Neural progenitor cell (in vitro differentiated cells): Measurements from ENCODE around the gene HMCN1. TPM values are rescaled to one million over a fixed set of nuclear protein-coding genes. Genes with fewer than 3 reads are reported as not detected.

Source experiments
- DNase-seq: peaks from one replicate; pipeline ENCODE4 v3.0.0-alpha.2; 2016; ENCODE audit warnings: low spot score
- H2AFZ ChIP-seq: fragments of 200-600 bp; sonication (generic); replicated peaks from 2 replicates; pipeline ENCODE4 v1.6.1; 2016; ENCODE audit warnings: antibody characterized with exemption
- H3F3A ChIP-seq: fragments of 200-600 bp; sonication (generic); 2 replicates; pipeline ENCODE4 v1.6.1; 2016; ENCODE audit warnings: antibody characterized with exemption, low read depth
- H3K27ac ChIP-seq: fragments of 200-600 bp; sonication (generic); 2 replicates; pipeline ENCODE4 v1.5.1; 2016; ENCODE audit warnings: mild to moderate bottlenecking
- H3K27me3 ChIP-seq: fragments of 200-600 bp; sonication (generic); 2 replicates; pipeline ENCODE4 v1.6.1; 2016; ENCODE audit warnings: mild to moderate bottlenecking, moderate library complexity
- H3K36me3 ChIP-seq: fragments of 200-600 bp; sonication (generic); 2 replicates; pipeline ENCODE4 v1.5.1; 2016
- H3K4me1 ChIP-seq: fragments of 200-600 bp; sonication (generic); 2 replicates; pipeline ENCODE4 v1.6.1; 2016; ENCODE audit warnings: mixed run types
- H3K4me2 ChIP-seq: fragments of 200-600 bp; sonication (generic); 2 replicates; pipeline ENCODE4 v1.6.1; 2016
- H3K4me3 ChIP-seq: fragments of 200-600 bp; sonication (generic); 2 replicates; pipeline ENCODE4 v1.5.1; 2016
- H3K79me2 ChIP-seq: fragments of 200-600 bp; sonication (generic); 2 replicates; pipeline ENCODE4 v1.6.1; 2016; ENCODE audit warnings: low read depth
- H3K9ac ChIP-seq: fragments of 200-600 bp; sonication (generic); 2 replicates; pipeline ENCODE4 v1.6.1; 2016
- H3K9me3 ChIP-seq: fragments of 200-600 bp; sonication (generic); 2 replicates; pipeline ENCODE4 v1.5.1; 2016; ENCODE audit warnings: low read depth
- H4K20me1 ChIP-seq: fragments of 200-600 bp; sonication (generic); 2 replicates; pipeline ENCODE4 v1.6.1; 2016; ENCODE audit warnings: low read depth
- H3K27ac Mint-ChIP-seq: 3 replicates; pipeline ENCODE4 v1.8.0; 2021; ENCODE audit warnings: mixed read lengths
- H3K27me3 Mint-ChIP-seq: 2 replicates; pipeline ENCODE4 v1.8.0; 2022; ENCODE audit warnings: low read depth, mild to moderate bottlenecking, inconsistent platforms, moderate library complexity, mixed read lengths; ENCODE audit not compliant: insufficient read depth
- H3K36me3 Mint-ChIP-seq: 3 replicates; pipeline ENCODE4 v1.8.0; 2021; ENCODE audit warnings: mixed read lengths
- H3K4me1 Mint-ChIP-seq: 3 replicates; pipeline ENCODE4 v1.8.0; 2021; ENCODE audit warnings: mixed read lengths
- H3K4me3 Mint-ChIP-seq: 3 replicates; pipeline ENCODE4 v1.8.0; 2021; ENCODE audit warnings: mild to moderate bottlenecking, moderate library complexity, mixed read lengths
- H3K9me3 Mint-ChIP-seq: 3 replicates; pipeline ENCODE4 v1.8.0; 2020; ENCODE audit warnings: mixed read lengths
- CTCF ChIP-seq: fragments of 200-600 bp; sonication (generic); IDR thresholded peaks from 2 replicates; pipeline ENCODE4 v1.5.1; 2017; ENCODE audit warnings: antibody characterized with exemption, mild to moderate bottlenecking
- EZH2 ChIP-seq: fragments of 200-600 bp; sonication (generic); IDR thresholded peaks from 2 replicates; pipeline ENCODE4 v1.6.1; 2017; ENCODE audit warnings: antibody characterized with exemption, mild to moderate bottlenecking, moderate library complexity
- EZH2phosphoT487 ChIP-seq: fragments of 200-600 bp; sonication (generic); IDR thresholded peaks from 2 replicates; pipeline ENCODE4 v1.6.1; 2017; ENCODE audit warnings: antibody characterized with exemption
- total RNA-seq: library from RNA; depleted of rRNA; stranded (reverse); fragments of >200 nt; gene quantifications from 2 replicates; pipeline ENCODE4 v1.2.3, GENCODE V29; 2015; ENCODE audit warnings: low replicate concordance

The HMCN1 gene
- total RNA-seq, 1 donor from 2014 or later, result 26.4 TPM

GRCh38 chr1:185849014-185849413, 114.8 kb downstream of the HMCN1 start:
- Histone ChIP-seq H3K9ac (no peak overlapping the region), H3K4me1 (peaks cover 14% of the 10 kb centered on the region), H3K36me3 (no peaks in the 10 kb centered on the region), H2AFZ (no peak overlapping the region), H3K4me2 (no peak overlapping the region), H4K20me1 (no peaks in the 10 kb centered on the region), H3K79me2 (no peaks in the 10 kb centered on the region), H3K27me3 (no peaks in the 10 kb centered on the region), H3F3A (no peaks in the 10 kb centered on the region), H3K4me3 (no peak overlapping the region), H3K9me3 (no peaks in the 10 kb centered on the region), H3K27ac (no peak overlapping the region)
- Mint-ChIP-seq H3K9me3 (no peaks in the 10 kb centered on the region), H3K27ac (no peak overlapping the region), H3K4me3 (no peak overlapping the region), H3K36me3 (no peaks in the 10 kb centered on the region), H3K4me1 (peaks cover 4% of the 10 kb centered on the region), H3K27me3 (no peaks in the 10 kb centered on the region)
- TF ChIP-seq EZH2, result no peak
- TF ChIP-seq EZH2phosphoT487, result no peak
- no peak for TF ChIP-seq CTCF
- DNase-seq, result no peak

GRCh38 chr1:185850366-185850765, 116.2 kb downstream of the HMCN1 start:
- Histone ChIP-seq H3K4me3 (no peak overlapping the region), H4K20me1 (no peaks in the 10 kb centered on the region), H3K27ac (no peak overlapping the region), H3K9me3 (no peaks in the 10 kb centered on the region), H3K79me2 (no peaks in the 10 kb centered on the region), H3K27me3 (no peaks in the 10 kb centered on the region), H3K4me1 (peaks cover 14% of the 10 kb centered on the region), H2AFZ (no peak overlapping the region), H3K9ac (no peak overlapping the region), H3F3A (no peaks in the 10 kb centered on the region), H3K4me2 (no peak overlapping the region), H3K36me3 (no peaks in the 10 kb centered on the region)
- no peaks in the 10 kb centered on the region for H3K36me3 Mint-ChIP-seq
- H3K4me3 Mint-ChIP-seq, result no peak overlapping the region
- no peak overlapping the region for H3K27ac Mint-ChIP-seq
- DNase-seq, result peak; percentile 50
- no peaks in the 10 kb centered on the region for H3K27me3 Mint-ChIP-seq
- H3K4me1 Mint-ChIP-seq, result peaks cover 4% of the 10 kb centered on the region
- H3K9me3 Mint-ChIP-seq, result no peaks in the 10 kb centered on the region
- TF ChIP-seq CTCF (no peak), EZH2 (no peak), EZH2phosphoT487 (no peak)

GRCh38 chr1:185853739-185854138, 119.5 kb downstream of the HMCN1 start:
- H4K20me1 ChIP-seq, result no peaks in the 10 kb centered on the region
- H3K9ac ChIP-seq, result no peak overlapping the region
- DNase-seq, result no peak
- H3K4me1 ChIP-seq, result peaks cover 14% of the 10 kb centered on the region
- H3K9me3 ChIP-seq, result no peaks in the 10 kb centered on the region
- no peaks in the 10 kb centered on the region for H3F3A ChIP-seq
- H3K36me3 ChIP-seq, result no peaks in the 10 kb centered on the region
- no peak overlapping the region for H3K27ac Mint-ChIP-seq
- H3K36me3 Mint-ChIP-seq, result no peaks in the 10 kb centered on the region
- H2AFZ ChIP-seq, result no peak overlapping the region
- no peak overlapping the region for H3K4me3 ChIP-seq
- H3K27ac ChIP-seq, result no peak overlapping the region
- H3K27me3 Mint-ChIP-seq, result no peaks in the 10 kb centered on the region
- no peaks in the 10 kb centered on the region for H3K79me2 ChIP-seq
- no peak overlapping the region for H3K4me3 Mint-ChIP-seq
- H3K27me3 ChIP-seq, result no peaks in the 10 kb centered on the region
- H3K9me3 Mint-ChIP-seq, result no peaks in the 10 kb centered on the region
- TF ChIP-seq EZH2phosphoT487 (no peak), EZH2 (no peak), CTCF (no peak)
- no peak overlapping the region for H3K4me2 ChIP-seq
- peaks cover 4% of the 10 kb centered on the region for H3K4me1 Mint-ChIP-seq

- Histone ChIP-seq H3K4me3 (no peak overlapping the region), H3K79me2 (no peaks in the 10 kb centered on the region), H4K20me1 (no peaks in the 10 kb centered on the region), H3F3A (no peaks in the 10 kb centered on the region), H3K9me3 (no peaks in the 10 kb centered on the region), H3K27ac (no peak overlapping the region), H3K4me1 (no peaks in the 10 kb centered on the region), H3K9ac (no peak overlapping the region), H3K4me2 (no peak overlapping the region), H3K27me3 (no peaks in the 10 kb centered on the region), H2AFZ (no peak overlapping the region), H3K36me3 (no peaks in the 10 kb centered on the region)
- no peak for DNase-seq
- TF ChIP-seq EZH2phosphoT487 (no peak), CTCF (no peak), EZH2 (no peak)
- H3K27me3 Mint-ChIP-seq, result no peaks in the 10 kb centered on the region
- no peaks in the 10 kb centered on the region for H3K9me3 Mint-ChIP-seq
- H3K36me3 Mint-ChIP-seq, result no peaks in the 10 kb centered on the region
- H3K4me1 Mint-ChIP-seq, result no peaks in the 10 kb centered on the region
- H3K4me3 Mint-ChIP-seq, result no peak overlapping the region
- H3K27ac Mint-ChIP-seq, result no peak overlapping the region
Measured at GRCh38 chr1:185856482-185856881, 122.3 kb downstream of the HMCN1 start.
